ENCODE measurements around the gene CETN1. TPM values are rescaled to one million over a fixed set of nuclear protein-coding genes. Genes with fewer than 3 reads are reported as not detected.

CETN1 gene
- total RNA-seq, 8 experiments from 2014 or later = 0.08 to 0.28 TPM; not detected in 6

DNA sequence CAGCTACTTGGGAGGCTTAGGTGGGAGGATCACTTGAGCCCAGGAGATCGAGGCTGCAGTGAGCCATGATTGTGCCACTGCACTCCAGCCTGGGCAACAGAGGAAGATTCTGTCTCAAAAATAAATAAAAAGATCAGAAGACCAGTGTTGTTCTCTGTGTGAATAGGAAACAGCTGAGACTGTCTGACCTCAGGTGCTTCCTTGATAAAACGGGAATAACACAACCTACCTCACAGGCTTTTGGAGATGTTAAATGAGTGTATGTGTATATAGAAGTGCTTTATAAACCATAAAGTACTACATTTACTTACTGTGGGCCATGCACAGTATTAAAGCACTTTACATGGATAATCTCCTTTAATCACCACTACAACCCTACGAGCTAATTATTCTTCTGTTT is 9.9 kb upstream of the CETN1 start:
- in situ Hi-C loops (cut with MboI; ENCODE audit: low pct_unique_long_range_greater_than_20kb in 2 of 9, low sequenced_read_pairs in 9 of 9, unreplicated experiment in 9 of 9) = no loop called here
- ATAC-seq (replicated peaks in 6 of 8) = no peak
- H3K27ac ChIP-seq = no peak overlapping the region
- H3K4me3 ChIP-seq = no peak overlapping the region
- 33 to 100% (median 85%) methylated on average over 1 to 3 of the region's 3 CpGs; no CpG with 5 or more reads in 2 of the 10 experiments for WGBS, 10 experiments
- H3K4me1 ChIP-seq (replicated peaks in 1 of 2) = no peaks in the 10 kb centered on the region

GRCh38 chr18:570697-571096 is 9.5 kb upstream of the CETN1 start:
- in situ Hi-C loops (cut with MboI; ENCODE audit: low pct_unique_long_range_greater_than_20kb in 2 of 9, low sequenced_read_pairs in 9 of 9, unreplicated experiment in 9 of 9) = no loop called here
- Histone ChIP-seq H3K4me1 (replicated peaks in 1 of 2) (no peaks in the 10 kb centered on the region), H3K4me3 (no peak overlapping the region), H3K27ac (no peak overlapping the region)
- ATAC-seq (replicated peaks in 6 of 8) = no peak
- 57 to 100% (median 85%) methylated on average over 1 to 5 of the region's 5 CpGs; no CpG with 5 or more reads in 2 of the 10 experiments for WGBS, 10 experiments

DNA sequence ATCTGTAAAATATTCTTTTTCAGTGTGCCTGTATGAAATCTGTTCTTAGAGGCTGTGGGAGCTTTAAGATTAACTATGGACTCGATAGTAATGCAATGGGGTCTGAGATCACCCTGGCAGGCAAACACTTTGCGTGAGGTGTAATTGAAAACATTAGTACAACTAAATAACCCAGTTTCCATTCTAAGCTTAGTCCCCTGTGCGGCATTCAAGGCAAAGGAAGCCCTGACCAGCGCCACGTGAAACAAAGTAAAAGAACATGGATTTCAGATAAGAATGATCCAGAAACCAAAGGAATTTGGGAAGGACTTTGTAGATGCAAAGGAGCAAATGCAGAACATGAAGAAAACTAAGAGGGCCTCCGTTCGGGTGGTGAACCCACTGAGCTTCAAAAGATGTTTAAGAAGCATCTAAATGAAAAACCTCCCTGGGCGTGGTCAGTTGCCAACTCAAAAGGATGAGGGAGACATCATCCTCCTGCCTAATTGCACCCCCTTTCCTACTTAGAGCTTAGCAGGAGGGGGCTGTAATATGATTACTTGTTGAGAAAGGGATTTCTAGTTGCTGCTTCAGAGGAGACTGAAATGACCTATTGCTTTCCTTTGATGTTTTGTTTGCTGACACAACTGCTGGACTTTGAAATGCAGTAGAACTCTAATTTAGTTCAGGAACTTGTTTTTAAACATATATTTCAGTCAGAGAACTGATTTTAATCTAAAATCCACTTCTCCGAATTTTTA is 7.9 kb upstream of the CETN1 start:
- in situ Hi-C loops (cut with MboI; ENCODE audit: low pct_unique_long_range_greater_than_20kb in 2 of 9, low sequenced_read_pairs in 9 of 9, unreplicated experiment in 9 of 9) = no loop called here
- Histone ChIP-seq H3K4me1 (replicated peaks in 1 of 2) (no peaks in the 10 kb centered on the region), H3K27ac (no peak overlapping the region), H3K4me3 (no peak overlapping the region)
- 20 to 92% (median 71%) methylated on average over 2 to 9 of the region's 9 CpGs; no CpG with 5 or more reads in 2 of the 10 experiments for WGBS, 10 experiments
- no peak for ATAC-seq (replicated peaks in 6 of 8)

- H3K4me3 ChIP-seq = no peak overlapping the region
- peaks cover 0 to 4% of the 10 kb centered on the region in 2 donors for H3K4me1 ChIP-seq (replicated peaks in 1 of 2)
- in situ Hi-C loops (cut with MboI; ENCODE audit: low pct_unique_long_range_greater_than_20kb in 2 of 9, low sequenced_read_pairs in 9 of 9, unreplicated experiment in 9 of 9) = no loop called here
- no peak for ATAC-seq (replicated peaks in 6 of 8)
- H3K27ac ChIP-seq = no peak overlapping the region
These were observed 7.3 kb upstream of the CETN1 start for GRCh38 chr18:572831-573289.

DNA sequence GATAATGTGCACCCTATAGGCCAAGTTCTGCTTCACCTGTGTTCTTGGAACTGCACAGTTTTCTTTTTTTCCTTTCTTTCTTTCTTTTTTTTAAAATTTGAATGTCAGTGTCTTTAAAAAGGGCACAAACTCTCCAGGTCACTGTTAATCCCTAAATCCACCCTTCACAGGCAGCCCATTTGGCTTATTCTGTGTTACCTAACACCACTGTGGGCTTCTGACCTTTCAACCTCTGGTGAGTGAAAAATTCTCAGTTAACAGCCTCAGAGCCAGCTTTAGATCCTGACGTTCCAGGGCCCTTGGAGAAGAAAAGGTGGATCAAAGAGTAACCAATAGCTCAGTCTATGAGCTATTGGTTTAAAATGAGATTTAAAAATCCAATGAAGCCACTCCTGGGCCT is 6.8 kb upstream of the CETN1 start:
- WGBS, 10 experiments = 17 to 70% (median 33%) methylated on average over 1 of the region's 1 CpG; no CpG with 5 or more reads in 3 of the 10 experiments
- no peak for ATAC-seq (replicated peaks in 6 of 8)
- Histone ChIP-seq H3K4me3 (no peak overlapping the region), H3K27ac (no peak overlapping the region), H3K4me1 (replicated peaks in 1 of 2) (peaks cover 0 to 4% of the 10 kb centered on the region in 2 donors)
- in situ Hi-C loops (cut with MboI; ENCODE audit: low pct_unique_long_range_greater_than_20kb in 2 of 9, low sequenced_read_pairs in 9 of 9, unreplicated experiment in 9 of 9) = no loop called here

- WGBS, 10 experiments = 0 to 81% (median 60%) methylated on average over 1 to 4 of the region's 4 CpGs; no CpG with 5 or more reads in 1 of the 10 experiments
- Histone ChIP-seq H3K4me3 (no peak overlapping the region), H3K4me1 (replicated peaks in 1 of 2) (peaks cover 0 to 4% of the 10 kb centered on the region in 2 donors), H3K27ac (no peak overlapping the region)
- ATAC-seq (replicated peaks in 6 of 8) = no peak
- in situ Hi-C loops (cut with MboI; ENCODE audit: low pct_unique_long_range_greater_than_20kb in 2 of 9, low sequenced_read_pairs in 9 of 9, unreplicated experiment in 9 of 9) = no loop called here
These were observed 5.9 kb upstream of the CETN1 start for GRCh38 chr18:574149-574860.

DNA sequence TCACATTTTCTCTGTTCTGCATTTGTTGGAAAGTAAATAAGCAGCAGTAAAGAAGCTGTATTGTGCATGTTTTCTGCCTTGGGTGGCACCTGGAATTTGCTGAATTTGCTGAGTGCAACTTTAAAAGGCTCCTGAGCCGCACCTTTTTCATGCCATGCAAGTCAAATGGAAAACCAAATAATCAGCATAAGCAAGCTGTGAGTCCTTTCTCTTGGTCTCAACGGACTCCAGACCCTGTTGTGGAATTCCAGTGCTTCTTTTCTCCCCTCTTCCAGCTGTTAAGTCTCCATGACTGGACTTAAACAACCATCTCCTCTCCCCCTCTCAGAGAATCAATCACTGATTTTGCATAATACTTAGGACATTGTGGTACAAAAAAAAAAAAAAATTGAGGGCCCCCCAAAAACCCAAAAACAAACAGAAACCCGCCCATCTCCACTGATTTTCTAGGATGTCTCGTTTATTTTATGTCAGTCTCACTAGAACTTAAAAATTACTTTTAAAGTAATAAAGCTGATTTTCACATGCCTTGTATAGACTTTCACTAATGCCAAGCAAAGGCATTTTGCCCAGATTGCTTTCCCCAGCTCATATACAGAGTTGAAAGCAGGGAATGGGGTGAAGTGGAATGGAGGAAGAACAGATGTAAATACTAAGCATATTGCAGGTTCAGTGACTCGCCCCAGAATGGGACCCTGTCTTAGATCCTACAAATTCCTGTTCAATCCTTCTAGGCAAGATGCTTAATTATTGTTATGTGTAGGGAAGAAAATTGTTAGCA is 5.1 kb upstream of the CETN1 start:
- 31 to 76% (median 61%) methylated on average over 1 to 4 of the region's 5 CpGs for WGBS, 10 experiments
- in situ Hi-C loops (cut with MboI; ENCODE audit: low pct_unique_long_range_greater_than_20kb in 2 of 9, low sequenced_read_pairs in 9 of 9, unreplicated experiment in 9 of 9) = no loop called here
- Histone ChIP-seq H3K27ac (no peak overlapping the region), H3K4me3 (no peak overlapping the region), H3K4me1 (replicated peaks in 1 of 2) (peaks cover 0 to 4% of the 10 kb centered on the region in 2 donors)
- peak in 3 of 8 experiments; percentile 33 to 81 (median 66) for ATAC-seq (replicated peaks in 6 of 8)

DNA sequence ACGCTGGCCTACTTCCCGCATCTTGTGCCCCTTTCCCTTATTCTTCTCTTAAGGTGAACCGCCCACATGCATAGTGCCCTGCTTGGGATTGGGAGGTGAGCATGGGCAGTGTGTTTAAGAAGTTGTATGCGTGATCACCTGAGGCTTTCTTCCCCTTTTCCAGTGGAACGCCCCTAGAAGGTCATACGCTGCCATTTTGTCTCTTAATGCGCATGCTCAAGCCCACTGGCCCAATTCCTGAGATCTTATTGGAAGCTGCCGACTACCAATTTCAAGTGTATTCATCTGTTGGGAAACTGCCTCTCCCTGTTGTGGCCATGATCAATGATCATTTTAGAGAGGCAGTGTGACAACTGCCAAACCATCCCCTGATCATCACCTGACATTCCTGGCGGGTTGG is 3.3 kb upstream of the CETN1 start:
- ATAC-seq (replicated peaks in 6 of 8) = no peak
- H3K4me1 ChIP-seq (replicated peaks in 1 of 2) = peaks cover 0 to 4% of the 10 kb centered on the region in 2 donors
- WGBS, 10 experiments = 40 to 100% (median 95%) methylated on average over 1 to 5 of the region's 9 CpGs; no CpG with 5 or more reads in 2 of the 10 experiments
- in situ Hi-C loops (cut with MboI; ENCODE audit: low pct_unique_long_range_greater_than_20kb in 2 of 9, low sequenced_read_pairs in 9 of 9, unreplicated experiment in 9 of 9) = no loop called here
- no peak overlapping the region for H3K4me3 ChIP-seq
- no peak overlapping the region for H3K27ac ChIP-seq

DNA sequence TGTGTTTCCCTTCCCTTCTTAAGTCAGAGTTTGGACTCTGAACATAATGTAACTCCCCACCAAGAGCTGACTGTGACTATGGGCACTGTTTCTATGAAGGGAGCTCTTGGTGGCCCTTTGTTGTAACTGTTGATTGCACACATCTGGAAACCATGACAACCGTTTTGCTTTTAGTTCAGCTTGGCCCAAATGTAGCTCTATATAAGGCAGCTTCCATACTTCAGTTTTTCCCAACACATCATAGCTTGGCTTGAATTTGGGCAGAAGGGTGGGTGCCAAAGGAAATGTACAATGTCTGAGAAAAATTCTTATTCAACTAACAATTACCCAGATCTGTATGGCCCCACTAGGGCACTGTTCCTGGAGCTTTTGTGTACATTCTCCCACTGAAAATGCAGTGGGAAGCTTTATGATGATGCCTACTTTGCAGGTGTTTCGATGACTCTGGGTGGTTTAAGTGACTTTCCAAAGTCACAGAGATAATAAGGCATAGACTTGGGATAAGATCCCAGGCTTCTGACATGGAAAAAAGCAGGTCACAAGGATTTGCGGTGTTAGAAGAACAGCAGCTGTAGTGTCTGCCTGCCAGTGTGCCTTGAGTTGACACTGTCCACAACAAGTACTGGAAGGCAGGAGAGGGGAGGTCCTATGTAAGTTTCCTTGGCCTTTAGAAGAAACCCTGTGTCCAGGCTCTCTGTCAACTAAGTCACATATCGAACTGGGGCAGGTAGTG is 2.4 kb upstream of the CETN1 start:
- WGBS, 10 experiments = 20 to 89% (median 63%) methylated on average over 1 to 4 of the region's 4 CpGs; no CpG with 5 or more reads in 1 of the 10 experiments
- in situ Hi-C loops (cut with MboI; ENCODE audit: low pct_unique_long_range_greater_than_20kb in 2 of 9, low sequenced_read_pairs in 9 of 9, unreplicated experiment in 9 of 9) = no loop called here
- H3K27ac ChIP-seq = no peak overlapping the region
- H3K4me3 ChIP-seq = no peak overlapping the region
- H3K4me1 ChIP-seq (replicated peaks in 1 of 2) = peaks cover 0 to 4% of the 10 kb centered on the region in 2 donors
- ATAC-seq (replicated peaks in 6 of 8) = peak in 2 of 8 experiments; percentile 23 to 52

DNA sequence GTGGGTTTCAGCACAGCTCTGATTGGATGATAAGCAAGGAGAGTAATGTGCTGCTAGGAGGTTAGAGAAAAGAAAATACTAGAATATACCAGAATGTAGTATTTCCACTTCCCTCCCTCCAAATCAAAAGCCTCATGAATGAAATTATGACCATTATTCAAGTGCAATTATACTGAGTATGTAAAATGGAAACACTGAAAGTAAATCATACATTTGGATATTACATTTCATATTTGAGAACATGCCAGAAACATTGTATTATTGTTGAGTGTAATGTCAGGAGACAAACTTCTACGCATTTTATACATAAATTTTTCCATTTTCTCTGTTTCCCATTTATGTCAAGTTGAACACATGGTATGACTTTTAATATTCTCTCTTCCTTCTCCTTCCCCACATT is 942 bp upstream of the CETN1 start:
- Histone ChIP-seq H3K4me3 (no peak overlapping the region), H3K4me1 (replicated peaks in 1 of 2) (peaks cover 0 to 4% of the 10 kb centered on the region in 2 donors), H3K27ac (no peak overlapping the region)
- WGBS, 10 experiments = 83 to 100% (median 92%) methylated on average over 1 of the region's 1 CpG; no CpG with 5 or more reads in 2 of the 10 experiments
- in situ Hi-C loops (cut with MboI; ENCODE audit: low pct_unique_long_range_greater_than_20kb in 2 of 9, low sequenced_read_pairs in 9 of 9, unreplicated experiment in 9 of 9) = no loop called here
- peak in 1 of 8 experiments; percentile 14 for ATAC-seq (replicated peaks in 6 of 8)

DNA sequence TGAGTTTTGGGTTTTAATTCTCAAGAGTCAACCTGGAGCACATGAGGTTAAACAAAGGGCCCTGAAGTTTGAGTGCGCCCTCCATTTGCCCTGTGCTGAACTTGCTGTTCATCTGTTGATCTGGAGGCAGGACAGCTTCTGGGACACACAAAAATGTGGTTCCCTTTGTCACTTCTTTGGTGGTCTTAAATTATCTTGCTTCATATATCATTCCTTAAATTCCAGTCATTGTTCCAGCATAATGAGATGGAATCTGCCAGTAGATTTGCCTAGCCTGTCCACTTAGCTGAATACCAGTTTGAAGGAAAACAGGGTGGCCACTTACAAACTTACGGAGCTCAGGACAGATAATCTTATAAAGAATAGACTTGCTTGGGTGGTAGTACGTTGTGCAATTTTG is 916 bp downstream of the CETN1 start:
- no peak for ATAC-seq (replicated peaks in 6 of 8)
- H3K4me3 ChIP-seq = no peak overlapping the region
- in situ Hi-C loops (cut with MboI; ENCODE audit: low pct_unique_long_range_greater_than_20kb in 2 of 9, low sequenced_read_pairs in 9 of 9, unreplicated experiment in 9 of 9) = no loop called here
- peaks cover 0 to 4% of the 10 kb centered on the region in 2 donors for H3K4me1 ChIP-seq (replicated peaks in 1 of 2)
- 27 to 71% (median 55%) methylated on average over 2 to 3 of the region's 3 CpGs; no CpG with 5 or more reads in 3 of the 10 experiments for WGBS, 10 experiments
- H3K27ac ChIP-seq = no peak overlapping the region

DNA sequence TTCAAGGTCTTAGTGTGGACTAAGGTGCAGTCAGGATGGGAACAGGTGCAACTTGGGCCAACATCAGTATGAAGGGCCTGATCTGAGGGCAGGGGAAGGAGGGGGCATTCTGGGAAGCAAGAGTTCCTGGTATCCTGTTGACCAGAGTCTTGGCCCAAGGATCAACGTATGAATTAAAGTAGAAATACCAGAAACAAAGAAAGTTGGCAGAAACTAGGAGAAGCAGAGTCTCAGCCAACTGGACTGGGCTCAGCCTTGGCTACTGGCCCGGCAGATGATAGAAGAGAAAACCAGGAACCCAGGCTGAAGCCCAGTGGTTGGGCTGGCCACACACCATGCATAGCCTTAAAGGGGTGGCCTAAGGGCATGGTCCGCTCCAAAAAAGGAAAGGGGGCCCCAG is 2.3 kb downstream of the CETN1 start:
- H3K4me1 ChIP-seq (replicated peaks in 1 of 2) = peaks cover 0 to 3% of the 10 kb centered on the region in 2 donors
- no peak overlapping the region for H3K4me3 ChIP-seq
- no peak for ATAC-seq (replicated peaks in 6 of 8)
- WGBS, 10 experiments = 0 to 90% (median 49%) methylated on average over 1 to 2 of the region's 3 CpGs; no CpG with 5 or more reads in 2 of the 10 experiments
- H3K27ac ChIP-seq = no peak overlapping the region
- in situ Hi-C loops (cut with MboI; ENCODE audit: low pct_unique_long_range_greater_than_20kb in 2 of 9, low sequenced_read_pairs in 9 of 9, unreplicated experiment in 9 of 9) = no loop called here
